ENCODE measurements around the gene FEN1.
A peak's percentile ranks its signal among the peaks of the same experiment; 100 is the strongest.

Gene FEN1

GRCh38 chr11:61747192-61747966 is 45.3 kb upstream of the FEN1 start:
- TF ChIP-seq CTCF (IDR thresholded peaks at IDR 0.05): peak; percentile 96

- peak; percentile 5; the same call in 1 of the 2 replicates for TF ChIP-seq CTCF (IDR thresholded peaks at IDR 0.05)
These were observed 44.8 kb upstream of the FEN1 start for GRCh38 chr11:61747967-61748285.

GRCh38 chr11:61749591-61750217 is 43.0 kb upstream of the FEN1 start:
- TF ChIP-seq CTCF (IDR thresholded peaks at IDR 0.05): no peak

- TF ChIP-seq CTCF (IDR thresholded peaks at IDR 0.05): no peak
These were observed 42.0 kb upstream of the FEN1 start for GRCh38 chr11:61750631-61751273.

- no peak for TF ChIP-seq CTCF (IDR thresholded peaks at IDR 0.05)
These were observed 41.3 kb upstream of the FEN1 start for GRCh38 chr11:61751384-61751783.

GRCh38 chr11:61752117-61752924 is 40.4 kb upstream of the FEN1 start, which contains the start of gene MYRF:
MYRF (plus strand) TSS chr11:61752636; CDS start chr11:61752745, 109 bp downstream.
- TF ChIP-seq CTCF (IDR thresholded peaks at IDR 0.05): peak; percentile 98

GRCh38 chr11:61752925-61753521 is 39.7 kb upstream of the FEN1 start:
- no peak for TF ChIP-seq CTCF (IDR thresholded peaks at IDR 0.05)
